Measurements from ENCODE around the gene KANSL1. TPM values are rescaled to one million over a fixed set of nuclear protein-coding genes. Genes with fewer than 3 reads are reported as not detected.
"Not testable (repeated sequence)": the region's sequence is repeated elsewhere in the genome, so short reads cannot be mapped to it uniquely, and the experiment has no call there.

Gene KANSL1
- total RNA-seq, 1 experiment from 2014 or later: 67.1 TPM

DNA sequence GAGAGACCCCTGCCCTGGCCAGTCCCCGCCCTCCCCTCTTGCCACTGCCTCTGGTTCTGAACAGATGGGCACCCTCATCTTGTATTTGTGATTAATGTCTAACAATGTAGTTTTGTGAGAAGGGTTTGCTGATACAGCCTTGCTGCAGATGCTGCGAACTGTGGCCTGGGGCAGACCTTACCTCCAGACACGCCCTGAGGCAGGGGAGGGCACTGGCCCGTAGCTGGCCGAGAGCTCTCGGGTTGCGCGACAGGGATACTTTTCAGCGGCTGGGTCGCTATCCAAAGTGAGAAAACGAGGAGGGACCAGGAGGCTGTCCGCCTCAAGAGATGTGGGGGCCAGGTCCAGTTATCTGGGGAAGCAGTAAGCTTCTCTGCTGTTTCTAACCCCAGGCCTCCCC, 172.2 kb downstream of the KANSL1 start:
- TF ChIP-seq, protein P1, sequence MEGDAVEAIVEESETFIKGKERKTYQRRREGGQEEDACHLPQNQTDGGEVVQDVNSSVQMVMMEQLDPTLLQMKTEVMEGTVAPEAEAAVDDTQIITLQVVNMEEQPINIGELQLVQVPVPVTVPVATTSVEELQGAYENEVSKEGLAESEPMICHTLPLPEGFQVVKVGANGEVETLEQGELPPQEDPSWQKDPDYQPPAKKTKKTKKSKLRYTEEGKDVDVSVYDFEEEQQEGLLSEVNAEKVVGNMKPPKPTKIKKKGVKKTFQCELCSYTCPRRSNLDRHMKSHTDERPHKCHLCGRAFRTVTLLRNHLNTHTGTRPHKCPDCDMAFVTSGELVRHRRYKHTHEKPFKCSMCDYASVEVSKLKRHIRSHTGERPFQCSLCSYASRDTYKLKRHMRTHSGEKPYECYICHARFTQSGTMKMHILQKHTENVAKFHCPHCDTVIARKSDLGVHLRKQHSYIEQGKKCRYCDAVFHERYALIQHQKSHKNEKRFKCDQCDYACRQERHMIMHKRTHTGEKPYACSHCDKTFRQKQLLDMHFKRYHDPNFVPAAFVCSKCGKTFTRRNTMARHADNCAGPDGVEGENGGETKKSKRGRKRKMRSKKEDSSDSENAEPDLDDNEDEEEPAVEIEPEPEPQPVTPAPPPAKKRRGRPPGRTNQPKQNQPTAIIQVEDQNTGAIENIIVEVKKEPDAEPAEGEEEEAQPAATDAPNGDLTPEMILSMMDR (IDR thresholded peaks at IDR 0.05; ENCODE audit: unreplicated experiment): no peak
- Mint-ChIP-seq H3K27me3 (ENCODE audit: insufficient read depth, unreplicated experiment) (no peaks in the 10 kb centered on the region), H3K27ac (ENCODE audit: low read depth, unreplicated experiment) (no peak overlapping the region), H3K9me3 (ENCODE audit: unreplicated experiment) (no peaks in the 10 kb centered on the region), H3K36me3 (ENCODE audit: insufficient read depth, unreplicated experiment) (peaks cover 20% of the 10 kb centered on the region), H3K4me3 (ENCODE audit: unreplicated experiment) (no peak overlapping the region), H3K4me1 (ENCODE audit: insufficient read depth, unreplicated experiment) (no peaks in the 10 kb centered on the region)
- POLR2A ChIA-PET: interaction anchor here (0.7 kb wide), 1 partner anchor 41 kb away, joined by 3 read pairs; no protein-coding TSS in a partner anchor
- intact Hi-C loops (cut with micrococcal nuclease): no loop called here
- CTCF ChIA-PET: no interaction called here
- no TSS peak for BruUV-seq (replicated peaks)
- DNase-seq (ENCODE audit: unreplicated experiment): no peak

DNA sequence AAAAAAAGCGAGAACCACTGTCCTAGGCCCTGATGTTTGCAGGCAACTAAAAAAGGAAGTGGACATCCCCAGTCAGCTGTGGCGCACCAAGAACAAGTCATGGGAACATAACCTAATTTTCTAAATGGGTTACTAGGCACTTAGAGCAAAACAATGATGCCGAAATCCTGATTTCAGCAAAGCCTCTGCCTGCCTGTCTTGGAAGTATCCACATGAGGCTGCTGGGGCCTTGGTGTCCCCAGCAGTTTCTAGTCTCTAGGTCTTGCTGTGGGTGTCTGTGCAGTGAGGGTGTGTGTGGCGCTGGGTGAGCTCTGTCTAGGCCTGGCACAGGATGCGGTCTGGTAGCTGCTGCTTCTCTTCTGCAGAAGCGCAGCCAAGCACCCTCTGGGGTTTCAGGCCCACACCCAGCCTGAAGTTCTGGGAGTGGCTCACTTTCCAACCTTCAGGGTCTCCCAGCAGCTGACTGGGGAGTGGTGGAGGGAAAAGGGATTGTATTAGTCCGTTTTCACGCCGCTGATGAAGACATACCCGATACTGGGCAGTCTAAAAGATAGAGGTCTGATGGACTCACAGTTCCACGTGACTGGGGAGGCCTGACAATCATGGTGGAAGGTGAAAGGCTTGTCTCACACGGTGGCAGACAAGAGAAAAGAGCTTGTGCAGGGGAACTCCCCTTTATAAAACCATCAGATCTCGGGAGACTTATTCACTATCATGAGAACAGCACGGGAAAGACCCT, 173.0 kb downstream of the KANSL1 start:
- CTCF ChIA-PET: no interaction called here
- no peaks in the 10 kb centered on the region for H3K27me3 Mint-ChIP-seq (ENCODE audit: insufficient read depth, unreplicated experiment)
- BruUV-seq (replicated peaks): no TSS peak

DNA sequence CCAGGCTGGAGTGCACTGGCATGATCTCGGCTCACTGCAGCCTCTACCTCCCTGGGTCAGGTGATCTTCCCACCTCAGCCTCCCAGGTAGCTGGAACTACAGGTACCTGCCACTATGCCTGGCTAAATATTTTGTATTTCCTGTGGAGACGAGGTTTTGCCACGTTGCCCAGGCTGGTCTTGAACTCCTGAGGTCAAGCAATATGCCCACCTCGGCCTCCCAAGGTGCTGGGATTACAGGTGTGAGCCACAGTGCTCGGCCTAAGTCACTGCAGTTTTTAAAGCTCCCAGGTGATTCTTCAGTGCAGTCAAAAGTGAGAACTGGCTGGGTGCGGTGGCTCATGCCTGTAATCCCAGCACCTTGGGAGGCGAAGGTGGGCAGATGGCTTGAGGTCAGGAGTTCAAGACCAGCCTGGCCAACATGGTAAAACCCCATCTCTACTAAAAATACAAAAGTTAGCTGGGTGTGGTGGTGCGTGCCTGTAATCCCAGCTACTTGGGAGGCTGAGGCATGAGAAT, 173.8 kb downstream of the KANSL1 start:
- DNase-seq (ENCODE audit: unreplicated experiment); H3K4me1 Mint-ChIP-seq (ENCODE audit: insufficient read depth, unreplicated experiment); H3K4me3 Mint-ChIP-seq (ENCODE audit: unreplicated experiment); intact Hi-C loops (cut with micrococcal nuclease); H3K27ac Mint-ChIP-seq (ENCODE audit: low read depth, unreplicated experiment); BruUV-seq (replicated peaks); H3K27me3 Mint-ChIP-seq (ENCODE audit: insufficient read depth, unreplicated experiment); H3K9me3 Mint-ChIP-seq (ENCODE audit: unreplicated experiment): not testable (repeated sequence)
- POLR2A ChIA-PET: interaction anchor here (0.6 to 1.4 kb wide), 2 partner anchors 15 to 600 kb away, joined by 3 read pairs; no protein-coding TSS in a partner anchor
- H3K36me3 Mint-ChIP-seq (ENCODE audit: insufficient read depth, unreplicated experiment): peaks cover 12% of the 10 kb centered on the region
- CTCF ChIA-PET: interaction anchor here (1.1 to 2.7 kb wide), 2 partner anchors 17 to 174 kb away, joined by 3 to 13 read pairs; no protein-coding TSS in a partner anchor

More for the DNA sequence above, 173.0 kb downstream of the KANSL1 start:
- Mint-ChIP-seq H3K4me1 (ENCODE audit: insufficient read depth, unreplicated experiment) (no peaks in the 10 kb centered on the region), H3K27ac (ENCODE audit: low read depth, unreplicated experiment) (no peak overlapping the region), H3K36me3 (ENCODE audit: insufficient read depth, unreplicated experiment) (peaks cover 12% of the 10 kb centered on the region), H3K9me3 (ENCODE audit: unreplicated experiment) (no peaks in the 10 kb centered on the region), H3K4me3 (ENCODE audit: unreplicated experiment) (no peak overlapping the region)
- intact Hi-C loops (cut with micrococcal nuclease): no loop called here
- POLR2A ChIA-PET: interaction anchor here (0.7 to 1.4 kb wide), 2 partner anchors 14 to 31 kb away, joined by 3 read pairs; no protein-coding TSS in a partner anchor
- TF ChIP-seq, protein P1 (IDR thresholded peaks at IDR 0.05; ENCODE audit: unreplicated experiment): no peak
- no peak for DNase-seq (ENCODE audit: unreplicated experiment)

DNA sequence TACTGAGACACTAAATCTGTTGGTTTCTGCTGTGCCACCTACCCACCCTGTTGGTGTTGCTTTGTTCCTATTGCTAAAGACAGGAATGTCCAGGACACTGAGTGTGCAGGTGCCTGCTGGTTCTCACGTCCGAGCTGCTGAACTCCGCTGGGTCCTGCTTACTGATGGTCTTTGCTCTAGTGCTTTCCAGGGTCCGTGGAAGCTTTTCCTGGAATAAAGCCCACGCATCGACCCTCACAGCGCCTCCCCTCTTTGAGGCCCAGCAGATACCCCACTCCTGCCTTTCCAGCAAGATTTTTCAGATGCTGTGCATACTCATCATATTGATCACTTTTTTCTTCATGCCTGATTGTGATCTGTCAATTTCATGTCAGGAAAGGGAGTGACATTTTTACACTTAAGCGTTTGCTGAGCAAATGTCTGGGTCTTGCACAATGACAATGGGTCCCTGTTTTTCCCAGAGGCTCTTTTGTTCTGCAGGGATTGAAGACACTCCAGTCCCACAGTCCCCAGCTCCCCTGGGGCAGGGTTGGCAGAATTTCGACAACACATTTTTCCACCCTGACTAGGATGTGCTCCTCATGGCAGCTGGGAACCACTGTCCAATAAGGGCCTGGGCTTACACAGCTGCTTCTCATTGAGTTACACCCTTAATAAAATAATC, 179.6 kb downstream of the KANSL1 start:
- TF ChIP-seq, protein P1 (IDR thresholded peaks at IDR 0.05; ENCODE audit: unreplicated experiment): no peak
- no peaks in the 10 kb centered on the region for H3K36me3 Mint-ChIP-seq (ENCODE audit: insufficient read depth, unreplicated experiment)
- H3K4me3 Mint-ChIP-seq (ENCODE audit: unreplicated experiment): no peak overlapping the region
- CTCF ChIA-PET: interaction anchor here (0.8 to 2.9 kb wide), 3 partner anchors 11 to 199 kb away, joined by 4 to 14 read pairs (median 6); no protein-coding TSS in a partner anchor
- BruUV-seq (replicated peaks): no TSS peak
- H3K27ac Mint-ChIP-seq (ENCODE audit: low read depth, unreplicated experiment): no peak overlapping the region
- no peaks in the 10 kb centered on the region for H3K27me3 Mint-ChIP-seq (ENCODE audit: insufficient read depth, unreplicated experiment)
- intact Hi-C loops (cut with micrococcal nuclease): no loop called here
- H3K9me3 Mint-ChIP-seq (ENCODE audit: unreplicated experiment): no peaks in the 10 kb centered on the region
- POLR2A ChIA-PET: no interaction called here
- DNase-seq (ENCODE audit: unreplicated experiment): peak; percentile 33
- H3K4me1 Mint-ChIP-seq (ENCODE audit: insufficient read depth, unreplicated experiment): peaks cover 8% of the 10 kb centered on the region
